HG02938 (cell line): ENCODE measurements around the gene CLDN1.

ENCODE experiments used
- ATAC-seq: cut with Tn5 transposase; IDR thresholded peaks from one replicate; pipeline ENCODE4 v1.9.1; 2021; ENCODE audit warnings: mild to moderate bottlenecking, moderate library complexity; ENCODE audit not compliant: unreplicated experiment

CLDN1 gene

GRCh38 chr3:190321789-190322603, at the start of gene CLDN1:
Gene CLDN1, minus strand, starts transcription at chr3:190322446. Its CDS starts 240 bp downstream, at chr3:190322206.
- peak; percentile 77 for ATAC-seq

- ATAC-seq: no peak
Measured at GRCh38 chr3:190371152-190371551, 48.9 kb upstream of the CLDN1 start.

- ATAC-seq: no peak
Measured at GRCh38 chr3:190370369-190370768, 48.1 kb upstream of the CLDN1 start.

GRCh38 chr3:190369668-190370295, 47.5 kb upstream of the CLDN1 start:
- no peak for ATAC-seq

GRCh38 chr3:190368881-190369280, 46.6 kb upstream of the CLDN1 start:
- ATAC-seq: no peak

GRCh38 chr3:190366133-190366532, 43.9 kb upstream of the CLDN1 start:
- ATAC-seq: no peak

GRCh38 chr3:190362258-190362657, 40.0 kb upstream of the CLDN1 start:
- no peak for ATAC-seq

GRCh38 chr3:190361791-190362190, 39.5 kb upstream of the CLDN1 start:
- no peak for ATAC-seq

- no peak for ATAC-seq
Measured at GRCh38 chr3:190360228-190360627, 38.0 kb upstream of the CLDN1 start.

GRCh38 chr3:190359813-190360212, 37.6 kb upstream of the CLDN1 start:
- ATAC-seq: no peak

GRCh38 chr3:190357468-190357867, 35.2 kb upstream of the CLDN1 start:
- ATAC-seq: no peak

- no peak for ATAC-seq
Measured at GRCh38 chr3:190356246-190356645, 34.0 kb upstream of the CLDN1 start.

GRCh38 chr3:190352861-190353457, 30.7 kb upstream of the CLDN1 start:
- no peak for ATAC-seq

- ATAC-seq: no peak
Measured at GRCh38 chr3:190346541-190346940, 24.3 kb upstream of the CLDN1 start.

GRCh38 chr3:190345878-190346277, 23.6 kb upstream of the CLDN1 start:
- ATAC-seq: no peak

GRCh38 chr3:190345027-190345821, 23.0 kb upstream of the CLDN1 start:
- no peak for ATAC-seq

GRCh38 chr3:190340071-190340470, 17.8 kb upstream of the CLDN1 start:
- no peak for ATAC-seq

GRCh38 chr3:190339130-190339529, 16.9 kb upstream of the CLDN1 start:
- peak; percentile 82 for ATAC-seq

GRCh38 chr3:190338717-190339116, 16.5 kb upstream of the CLDN1 start:
- no peak for ATAC-seq

GRCh38 chr3:190337301-190337700, 15.1 kb upstream of the CLDN1 start:
- ATAC-seq: no peak

- no peak for ATAC-seq
Measured at GRCh38 chr3:190336516-190337189, 14.4 kb upstream of the CLDN1 start.
